ENCODE measurements around the gene MYRIP. TPM values are rescaled to one million over a fixed set of nuclear protein-coding genes. Genes with fewer than 3 reads are reported as not detected.

MYRIP gene
- total and polyA plus RNA-seq, 2 of the 4 experiments (the other 2 are of a cell fraction): not detected

GRCh38 chr3:40190056-40190455 is 380.6 kb downstream of the MYRIP start:
- Histone ChIP-seq H3K9me3 (ENCODE audit: control insufficient read depth, insufficient read depth, low read length) (no peaks in the 10 kb centered on the region), H2BK15ac (ENCODE audit: low read depth, low read length) (no peak overlapping the region), H3K18ac (ENCODE audit: low read depth, low read length) (no peak overlapping the region), H3K4me3 (ENCODE audit: insufficient read depth, low read depth, low read length) (no peak overlapping the region), H2AK9ac (replicated peaks; ENCODE audit: low read depth, low read length, poor library complexity) (no peak overlapping the region), H3K27me3 (ENCODE audit: control insufficient read depth, insufficient read depth, low read length) (no peaks in the 10 kb centered on the region), H4K91ac (ENCODE audit: insufficient read depth, low read depth, low read length) (no peak overlapping the region), H2AK5ac (ENCODE audit: low read depth, low read length) (no peak overlapping the region), H3K14ac (replicated peaks; ENCODE audit: low read depth, low read length) (no peak overlapping the region), H3K4ac (ENCODE audit: low read depth, low read length) (no peak overlapping the region), H2AFZ (replicated peaks; ENCODE audit: low read length, poor library complexity) (peak overlapping the region; percentile 14), H2BK20ac (ENCODE audit: low read depth, low read length) (no peak overlapping the region), H4K8ac (ENCODE audit: low read depth in 2 of 2, low read length in 2 of 2) (no peak overlapping the region), H4K5ac (ENCODE audit: low read depth, low read length) (no peak overlapping the region), H2BK5ac (ENCODE audit: low read depth, low read length, poor library complexity, severe bottlenecking) (no peak overlapping the region), H3K23ac (ENCODE audit: low read depth, low read length) (no peak overlapping the region), H3K4me1 (ENCODE audit: control insufficient read depth, insufficient read depth, low read length) (no peaks in the 10 kb centered on the region), H3K4me2 (ENCODE audit: low read depth, low read length) (no peak overlapping the region), H4K20me1 (ENCODE audit: insufficient read depth, low read length) (no peaks in the 10 kb centered on the region), H3K56ac (ENCODE audit: extremely low read depth, insufficient read depth, low read length) (no peak overlapping the region), H3K27ac (ENCODE audit: insufficient read depth, low read length) (no peak overlapping the region), H3K9ac (ENCODE audit: low read depth, low read length) (no peak overlapping the region), H3K9me1 (ENCODE audit: insufficient read depth, low read length) (no peaks in the 10 kb centered on the region), H2BK120ac (ENCODE audit: low read depth, low read length) (no peak overlapping the region), H3K79me1 (ENCODE audit: low read depth in 1 of 2, low read length in 2 of 2) (no peaks in the 10 kb centered on the region), H3K36me3 (ENCODE audit: control insufficient read depth, insufficient read depth, low read length) (no peaks in the 10 kb centered on the region)
- TF ChIP-seq FOS (IDR thresholded peaks at IDR 0.05; ENCODE audit: low read depth, low read length) (no peak), SMC3 (IDR thresholded peaks at IDR 0.05; ENCODE audit: low read depth, low read length) (no peak), RAD21 (IDR thresholded peaks at IDR 0.05; ENCODE audit: low read length) (no peak), CEBPB (IDR thresholded peaks at IDR 0.05; ENCODE audit: low read depth, low read length) (no peak), RFX5 (IDR thresholded peaks at IDR 0.05; ENCODE audit: low read depth, low read length) (no peak), MXI1 (IDR thresholded peaks at IDR 0.05; ENCODE audit: borderline replicate concordance, low read depth, low read length) (no peak), MAFK (IDR thresholded peaks at IDR 0.05; ENCODE audit: low read depth, low read length) (no peak), NFE2L2 (IDR thresholded peaks at IDR 0.05; ENCODE audit: low read depth, low read length) (no peak), RCOR1 (IDR thresholded peaks at IDR 0.05; ENCODE audit: insufficient replicate concordance, low read length) (no peak), USF2 (IDR thresholded peaks at IDR 0.05; ENCODE audit: low read depth, low read length) (no peak), MAZ (IDR thresholded peaks at IDR 0.05; ENCODE audit: borderline replicate concordance, low read depth, low read length) (no peak)
- dilution Hi-C loops (cut with HindIII; ENCODE audit: low sequenced_read_pairs, unreplicated experiment): no loop called here
- no CpG with 5 or more reads among the region's 13 CpGs for WGBS, 2 experiments (ENCODE audit: extremely low coverage in 2 of 2, insufficient read length in 1 of 2)
- no TSS peak for BruUV-seq (replicated peaks)
- ATAC-seq (ENCODE audit: low read depth) (no peak), DNase-seq (no peak)
- intact Hi-C loops (cut with micrococcal nuclease): loop anchor here (10.0 kb wide), 1 partner anchor 255 kb away; no protein-coding TSS in a partner anchor
- ChIA-PET CTCF (interaction anchor here (0.5 kb wide), 1 partner anchor 108 kb away, joined by 6 read pairs; no protein-coding TSS in a partner anchor), POLR2A (ENCODE audit: unreplicated experiment) (no interaction called here)
- in situ Hi-C loops (cut with MboI; ENCODE audit: low sequenced_read_pairs): loop anchor here (5.0 kb wide), 1 partner anchor 127 kb away; no protein-coding TSS in a partner anchor
